HepG2 (cell line): ENCODE measurements around the gene UGT1A7. TPM values are rescaled to one million over a fixed set of nuclear protein-coding genes. Genes with fewer than 3 reads are reported as not detected.

Experiments used
- IKZF5 ChIP-seq: IDR thresholded peaks from 2 replicates; pipeline ENCODE4 v1.6.1; 2018; ENCODE audit warnings: missing genetic modification reagents, mild to moderate bottlenecking, missing compliant biosample characterization
- MTA1 ChIP-seq: sonication (generic); formaldehyde crosslinking; IDR thresholded peaks from 2 replicates; pipeline ENCODE4 v1.4.0; 2020; ENCODE audit warnings: missing genetic modification reagents, mild to moderate bottlenecking, borderline replicate concordance
- ONECUT2 ChIP-seq: sonication (generic); formaldehyde crosslinking; IDR thresholded peaks from 2 replicates; pipeline ENCODE4 v1.4.0; 2020; ENCODE audit warnings: missing genetic modification reagents
- PHF21A ChIP-seq: sonication (generic); formaldehyde crosslinking; IDR thresholded peaks from 2 replicates; pipeline ENCODE4 v1.5.0; 2020; ENCODE audit warnings: mild to moderate bottlenecking, missing genetic modification reagents
- POLR2AphosphoS5 ChIP-seq: IDR thresholded peaks from 2 replicates; pipeline ENCODE4 v1.6.1; 2012; ENCODE audit warnings: low read depth, low read length
- TAF1 ChIP-seq: sonication (generic); formaldehyde crosslinking; IDR thresholded peaks from 2 replicates; pipeline ENCODE4 v1.4.0; 2020; ENCODE audit warnings: missing genetic modification reagents
- ZBTB26 ChIP-seq: IDR thresholded peaks from 2 replicates; pipeline ENCODE4 v1.6.1; 2016; ENCODE audit warnings: missing compliant biosample characterization, missing genetic modification reagents, borderline replicate concordance
- ZBTB4 ChIP-seq: sonication (generic); formaldehyde crosslinking; IDR thresholded peaks from 2 replicates; pipeline ENCODE4 v1.4.0; 2020; ENCODE audit warnings: missing genetic modification reagents, mild to moderate bottlenecking, borderline replicate concordance
- ZC3H13 ChIP-seq: sonication (generic); formaldehyde crosslinking; IDR thresholded peaks from 2 replicates; pipeline ENCODE4 v1.8.1; 2023; ENCODE audit warnings: mild to moderate bottlenecking, missing genetic modification reagents, moderate library complexity
- polyA plus RNA-seq, 8 experiments: library from polyadenylated mRNA; depleted of rRNA in 3 of 8; stranded (reverse) in 7 of 8; unstranded in 1 of 8; fragments of >200 nt; fragmentation: Illumina TruSeq in 4 of 8; extraction: Trizol in 4 of 8; gene quantifications; 2 replicates each; pipeline versions ENCODE4 v1.2.1 to v1.2.3, GENCODE V29; 2011 to 2016; ENCODE audit warnings: low read depth in 4 of 8, missing spikeins in 1 of 8, mixed read lengths in 1 of 8; ENCODE audit not compliant: insufficient read depth in 1 of 8
- total RNA-seq, 5 experiments: library from RNA; depleted of rRNA; stranded (reverse); fragments of >200 nt; fragmentation: Illumina TruSeq; extraction: Trizol; gene quantifications; 2 replicates each; pipeline ENCODE4 v1.2.3, GENCODE V29; 2016; ENCODE audit warnings: low read depth in 1 of 5
- TF ChIP-seq, protein P1 (sequence below): sonication (generic); formaldehyde crosslinking; IDR thresholded peaks from one replicate; pipeline ENCODE4 v1.5.1; 2020; ENCODE audit warnings: mild to moderate bottlenecking, missing genetic modification reagents; ENCODE audit errors: not compliant biosample characterization
- TF ChIP-seq, protein P2 (sequence below): sonication (generic); formaldehyde crosslinking; IDR thresholded peaks from 2 replicates; pipeline ENCODE4 v1.4.0; 2020; ENCODE audit warnings: missing genetic modification reagents, borderline replicate concordance

UGT1A7 gene
- total and polyA plus RNA-seq, 2 of the 13 experiments (the other 11 are each of a cell fraction or from before 2014, with no cell fraction given) = not detected

DNA sequence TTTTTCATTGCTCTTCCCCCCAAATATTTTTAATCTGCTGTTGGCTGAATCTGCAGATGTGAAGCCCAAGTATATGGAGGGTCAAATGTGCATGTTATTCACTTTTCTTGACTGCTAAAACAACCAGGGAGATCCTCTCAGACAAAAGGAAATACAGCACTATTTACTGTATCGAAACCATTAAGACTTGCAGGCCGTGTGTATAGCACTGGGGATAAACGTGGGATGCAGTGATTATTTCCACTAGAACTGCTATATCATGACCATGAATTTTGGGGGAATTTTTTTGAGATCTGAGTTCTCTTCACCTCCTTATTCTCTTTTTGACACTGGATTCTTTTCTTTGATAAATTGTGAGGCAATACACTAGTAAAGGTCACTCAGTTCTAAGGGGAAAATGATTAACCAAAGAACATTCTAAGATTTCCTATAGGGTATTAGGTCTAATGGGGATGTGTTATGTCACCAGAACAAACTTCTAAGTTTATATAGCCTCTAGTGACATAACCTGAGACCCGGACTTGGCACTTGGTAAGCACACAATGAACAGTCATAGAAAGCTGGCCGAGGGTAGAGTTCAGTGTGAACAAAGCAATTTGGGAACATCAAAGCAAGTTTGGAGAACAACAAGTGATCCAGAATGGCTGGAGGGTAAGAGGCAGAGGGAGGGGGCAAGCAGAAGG, 63.5 kb downstream of the UGT1A7 start (continued):
- TF ChIP-seq, protein P1, sequence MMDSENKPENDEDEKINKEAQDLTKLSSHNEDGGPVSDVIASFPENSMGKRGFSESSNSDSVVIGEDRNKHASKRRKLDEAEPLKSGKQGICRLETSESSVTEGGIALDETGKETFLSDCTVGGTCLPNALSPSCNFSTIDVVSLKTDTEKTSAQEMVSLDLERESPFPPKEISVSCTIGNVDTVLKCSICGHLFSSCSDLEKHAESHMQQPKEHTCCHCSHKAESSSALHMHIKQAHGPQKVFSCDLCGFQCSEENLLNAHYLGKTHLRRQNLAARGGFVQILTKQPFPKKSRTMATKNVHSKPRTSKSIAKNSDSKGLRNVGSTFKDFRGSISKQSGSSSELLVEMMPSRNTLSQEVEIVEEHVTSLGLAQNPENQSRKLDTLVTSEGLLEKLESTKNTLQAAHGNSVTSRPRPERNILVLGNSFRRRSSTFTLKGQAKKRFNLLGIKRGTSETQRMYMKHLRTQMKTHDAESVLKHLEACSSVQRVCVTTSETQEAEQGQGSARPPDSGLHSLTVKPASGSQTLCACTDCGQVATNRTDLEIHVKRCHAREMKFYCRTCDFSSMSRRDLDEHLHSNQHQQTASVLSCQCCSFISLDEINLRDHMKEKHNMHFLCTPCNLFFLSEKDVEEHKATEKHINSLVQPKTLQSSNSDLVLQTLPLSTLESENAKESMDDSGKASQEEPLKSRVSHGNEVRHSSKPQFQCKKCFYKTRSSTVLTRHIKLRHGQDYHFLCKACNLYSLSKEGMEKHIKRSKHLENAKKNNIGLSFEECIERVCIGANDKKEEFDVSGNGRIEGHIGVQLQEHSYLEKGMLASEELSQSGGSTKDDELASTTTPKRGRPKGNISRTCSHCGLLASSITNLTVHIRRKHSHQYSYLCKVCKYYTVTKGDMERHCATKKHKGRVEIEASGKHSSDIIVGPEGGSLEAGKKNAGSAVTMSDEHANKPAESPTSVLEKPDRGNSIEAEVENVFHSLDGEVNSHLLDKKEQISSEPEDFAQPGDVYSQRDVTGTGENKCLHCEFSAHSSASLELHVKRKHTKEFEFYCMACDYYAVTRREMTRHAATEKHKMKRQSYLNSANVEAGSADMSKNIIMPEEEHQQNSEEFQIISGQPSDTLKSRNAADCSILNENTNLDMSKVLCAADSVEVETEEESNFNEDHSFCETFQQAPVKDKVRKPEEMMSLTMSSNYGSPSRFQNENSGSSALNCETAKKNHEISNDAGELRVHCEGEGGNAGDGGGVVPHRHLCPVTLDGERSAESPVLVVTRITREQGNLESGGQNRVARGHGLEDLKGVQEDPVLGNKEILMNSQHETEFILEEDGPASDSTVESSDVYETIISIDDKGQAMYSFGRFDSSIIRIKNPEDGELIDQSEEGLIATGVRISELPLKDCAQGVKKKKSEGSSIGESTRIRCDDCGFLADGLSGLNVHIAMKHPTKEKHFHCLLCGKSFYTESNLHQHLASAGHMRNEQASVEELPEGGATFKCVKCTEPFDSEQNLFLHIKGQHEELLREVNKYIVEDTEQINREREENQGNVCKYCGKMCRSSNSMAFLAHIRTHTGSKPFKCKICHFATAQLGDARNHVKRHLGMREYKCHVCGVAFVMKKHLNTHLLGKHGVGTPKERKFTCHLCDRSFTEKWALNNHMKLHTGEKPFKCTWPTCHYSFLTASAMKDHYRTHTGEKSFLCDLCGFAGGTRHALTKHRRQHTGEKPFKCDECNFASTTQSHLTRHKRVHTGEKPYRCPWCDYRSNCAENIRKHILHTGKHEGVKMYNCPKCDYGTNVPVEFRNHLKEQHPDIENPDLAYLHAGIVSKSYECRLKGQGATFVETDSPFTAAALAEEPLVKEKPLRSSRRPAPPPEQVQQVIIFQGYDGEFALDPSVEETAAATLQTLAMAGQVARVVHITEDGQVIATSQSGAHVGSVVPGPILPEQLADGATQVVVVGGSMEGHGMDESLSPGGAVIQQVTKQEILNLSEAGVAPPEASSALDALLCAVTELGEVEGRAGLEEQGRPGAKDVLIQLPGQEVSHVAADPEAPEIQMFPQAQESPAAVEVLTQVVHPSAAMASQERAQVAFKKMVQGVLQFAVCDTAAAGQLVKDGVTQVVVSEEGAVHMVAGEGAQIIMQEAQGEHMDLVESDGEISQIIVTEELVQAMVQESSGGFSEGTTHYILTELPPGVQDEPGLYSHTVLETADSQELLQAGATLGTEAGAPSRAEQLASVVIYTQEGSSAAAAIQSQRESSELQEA (CRISPR knock-in tag) = no peak
- TF ChIP-seq POLR2AphosphoS5 = no peak
- peak; percentile 89 for TF ChIP-seq IKZF5 (CRISPR knock-in tag)
- peak; percentile 94 for TF ChIP-seq PHF21A (CRISPR knock-in tag)
- no peak for TF ChIP-seq ONECUT2 (CRISPR knock-in tag)
- TF ChIP-seq, protein P2, sequence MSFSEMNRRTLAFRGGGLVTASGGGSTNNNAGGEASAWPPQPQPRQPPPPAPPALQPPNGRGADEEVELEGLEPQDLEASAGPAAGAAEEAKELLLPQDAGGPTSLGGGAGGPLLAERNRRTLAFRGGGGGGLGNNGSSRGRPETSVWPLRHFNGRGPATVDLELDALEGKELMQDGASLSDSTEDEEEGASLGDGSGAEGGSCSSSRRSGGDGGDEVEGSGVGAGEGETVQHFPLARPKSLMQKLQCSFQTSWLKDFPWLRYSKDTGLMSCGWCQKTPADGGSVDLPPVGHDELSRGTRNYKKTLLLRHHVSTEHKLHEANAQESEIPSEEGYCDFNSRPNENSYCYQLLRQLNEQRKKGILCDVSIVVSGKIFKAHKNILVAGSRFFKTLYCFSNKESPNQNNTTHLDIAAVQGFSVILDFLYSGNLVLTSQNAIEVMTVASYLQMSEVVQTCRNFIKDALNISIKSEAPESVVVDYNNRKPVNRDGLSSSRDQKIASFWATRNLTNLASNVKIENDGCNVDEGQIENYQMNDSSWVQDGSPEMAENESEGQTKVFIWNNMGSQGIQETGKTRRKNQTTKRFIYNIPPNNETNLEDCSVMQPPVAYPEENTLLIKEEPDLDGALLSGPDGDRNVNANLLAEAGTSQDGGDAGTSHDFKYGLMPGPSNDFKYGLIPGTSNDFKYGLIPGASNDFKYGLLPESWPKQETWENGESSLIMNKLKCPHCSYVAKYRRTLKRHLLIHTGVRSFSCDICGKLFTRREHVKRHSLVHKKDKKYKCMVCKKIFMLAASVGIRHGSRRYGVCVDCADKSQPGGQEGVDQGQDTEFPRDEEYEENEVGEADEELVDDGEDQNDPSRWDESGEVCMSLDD (CRISPR knock-in tag) = 0 out of 2 replicates have a peak, but pooled peaks have one; percentile 56
- TF ChIP-seq ZC3H13 (CRISPR knock-in tag) = peak; percentile 81
- peak; percentile 96 for TF ChIP-seq ZBTB26 (CRISPR knock-in tag)
- no peak for TF ChIP-seq ZBTB4 (CRISPR knock-in tag)
- no peak for TF ChIP-seq TAF1 (CRISPR knock-in tag)
- peak; percentile 56; the same call in 1 of the 2 replicates for TF ChIP-seq MTA1 (CRISPR knock-in tag)
